Type B pancreatic cell (in vitro differentiated cells): ENCODE data around the gene USP49. TPM values are rescaled to one million over a fixed set of nuclear protein-coding genes. Genes with fewer than 3 reads are reported as not detected.
A peak's percentile ranks its signal among the peaks of the same experiment; 100 is the strongest.

ENCODE experiments used
- DNase-seq: peaks from one replicate; pipeline ENCODE4 v3.0.0; 2021; ENCODE audit warnings: mixed read lengths; ENCODE audit not compliant: unreplicated experiment; ENCODE audit errors: extremely low spot score
- H3K27ac Mint-ChIP-seq: 2 replicates; pipeline ENCODE4 v1.8.0; 2021; ENCODE audit warnings: mild to moderate bottlenecking, mixed read lengths
- H3K27me3 Mint-ChIP-seq: 2 replicates; pipeline ENCODE4 v1.8.0; 2021; ENCODE audit warnings: mixed read lengths
- H3K36me3 Mint-ChIP-seq: 2 replicates; pipeline ENCODE4 v1.8.0; 2021; ENCODE audit warnings: mixed read lengths
- H3K4me1 Mint-ChIP-seq: one replicate; pipeline ENCODE4 v1.8.0; 2021; ENCODE audit warnings: mixed read lengths; ENCODE audit not compliant: unreplicated experiment
- H3K4me3 Mint-ChIP-seq: 2 replicates; pipeline ENCODE4 v1.8.0; 2021; ENCODE audit warnings: mild to moderate bottlenecking, mixed read lengths
- H3K9me3 Mint-ChIP-seq: 2 replicates; pipeline ENCODE4 v1.8.0; 2021; ENCODE audit warnings: mixed read lengths
- CTCF ChIP-seq: fragments of 200-600 bp; sonication (generic); conservative IDR thresholded peaks from 2 replicates; pipeline ENCODE4 v1.5.0; 2021; ENCODE audit warnings: antibody characterized with exemption, mild to moderate bottlenecking
- total RNA-seq: library from RNA; stranded (reverse); gene quantifications from 2 replicates; pipeline ENCODE4 v1.2.1, GENCODE V29; 2021; ENCODE audit warnings: low replicate concordance

USP49 gene
- total RNA-seq, 1 donor from 2014 or later: 13.2 TPM

GRCh38 chr6:41932378-41932777 lies 37.2 kb upstream of the USP49 start:
- Mint-ChIP-seq H3K4me3 (no peak overlapping the region), H3K9me3 (no peaks in the 10 kb centered on the region), H3K27me3 (no peaks in the 10 kb centered on the region), H3K27ac (no peak overlapping the region), H3K4me1 (peaks cover 8% of the 10 kb centered on the region), H3K36me3 (peaks cover 25% of the 10 kb centered on the region)
- no peak for TF ChIP-seq CTCF
- DNase-seq: no peak

- DNase-seq: no peak
- TF ChIP-seq CTCF: no peak
- Mint-ChIP-seq H3K27me3 (no peaks in the 10 kb centered on the region), H3K36me3 (peaks cover 25% of the 10 kb centered on the region), H3K4me1 (peaks cover 8% of the 10 kb centered on the region), H3K27ac (no peak overlapping the region), H3K4me3 (no peak overlapping the region), H3K9me3 (no peaks in the 10 kb centered on the region)
These were observed 36.6 kb upstream of the USP49 start for GRCh38 chr6:41931792-41932191.

GRCh38 chr6:41929924-41930323 lies 34.7 kb upstream of the USP49 start:
- Mint-ChIP-seq H3K36me3 (peaks cover 26% of the 10 kb centered on the region), H3K9me3 (no peaks in the 10 kb centered on the region), H3K4me3 (no peak overlapping the region), H3K27ac (no peak overlapping the region), H3K27me3 (no peaks in the 10 kb centered on the region), H3K4me1 (no peaks in the 10 kb centered on the region)
- DNase-seq: no peak
- TF ChIP-seq CTCF: no peak

- Mint-ChIP-seq H3K27me3 (no peaks in the 10 kb centered on the region), H3K27ac (peak overlapping the region; percentile 61), H3K36me3 (peaks cover 32% of the 10 kb centered on the region), H3K9me3 (no peaks in the 10 kb centered on the region), H3K4me1 (peaks cover 12% of the 10 kb centered on the region), H3K4me3 (no peak overlapping the region)
- TF ChIP-seq CTCF: no peak
- no peak for DNase-seq
These were observed 32.1 kb upstream of the USP49 start for GRCh38 chr6:41927253-41927652.

GRCh38 chr6:41922154-41922553 lies 27.0 kb upstream of the USP49 start:
- Mint-ChIP-seq H3K36me3 (peaks cover 27% of the 10 kb centered on the region), H3K27ac (peak overlapping the region; percentile 100), H3K4me3 (peak overlapping the region; percentile 100), H3K4me1 (peaks cover 20% of the 10 kb centered on the region), H3K27me3 (no peaks in the 10 kb centered on the region), H3K9me3 (no peaks in the 10 kb centered on the region)
- DNase-seq: no peak
- TF ChIP-seq CTCF: no peak

GRCh38 chr6:41921712-41921998 lies 26.5 kb upstream of the USP49 start:
- Mint-ChIP-seq H3K9me3 (no peaks in the 10 kb centered on the region), H3K4me1 (peaks cover 20% of the 10 kb centered on the region), H3K27me3 (no peaks in the 10 kb centered on the region), H3K36me3 (peaks cover 27% of the 10 kb centered on the region), H3K4me3 (peak overlapping the region; percentile 100), H3K27ac (peak overlapping the region; percentile 100)
- no peak for DNase-seq
- TF ChIP-seq CTCF: no peak
